GM21723 (cell line): ENCODE measurements around the gene LIF.
A peak's percentile ranks its signal among the peaks of the same experiment; 100 is the strongest.

ENCODE experiments used
- ATAC-seq: cut with Tn5 transposase; IDR thresholded peaks from one replicate; pipeline ENCODE4 v1.9.1; 2021; ENCODE audit warnings: mild to moderate bottlenecking, moderate library complexity; ENCODE audit not compliant: unreplicated experiment

The LIF gene

DNA sequence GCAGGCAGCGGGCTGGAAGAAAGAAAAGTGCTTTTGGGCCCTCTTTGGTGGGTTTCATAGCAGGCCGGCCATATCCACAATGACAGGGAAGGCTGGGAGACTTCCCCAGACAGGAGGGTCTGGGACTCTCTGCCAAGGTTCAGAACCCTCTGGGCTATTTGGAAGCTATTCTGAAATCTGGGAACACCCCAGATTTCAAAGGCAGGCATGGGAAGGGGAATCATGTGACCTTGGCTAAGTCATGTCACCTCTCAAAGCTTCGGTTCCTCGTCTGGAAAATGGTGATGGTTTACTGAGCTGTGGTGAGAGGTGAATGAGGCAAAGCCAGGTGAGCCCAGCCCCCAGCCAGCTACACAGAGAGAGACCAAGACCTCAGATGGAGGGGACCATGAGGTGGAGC lies 38.1 kb upstream of the LIF start:
- ATAC-seq: no peak

DNA sequence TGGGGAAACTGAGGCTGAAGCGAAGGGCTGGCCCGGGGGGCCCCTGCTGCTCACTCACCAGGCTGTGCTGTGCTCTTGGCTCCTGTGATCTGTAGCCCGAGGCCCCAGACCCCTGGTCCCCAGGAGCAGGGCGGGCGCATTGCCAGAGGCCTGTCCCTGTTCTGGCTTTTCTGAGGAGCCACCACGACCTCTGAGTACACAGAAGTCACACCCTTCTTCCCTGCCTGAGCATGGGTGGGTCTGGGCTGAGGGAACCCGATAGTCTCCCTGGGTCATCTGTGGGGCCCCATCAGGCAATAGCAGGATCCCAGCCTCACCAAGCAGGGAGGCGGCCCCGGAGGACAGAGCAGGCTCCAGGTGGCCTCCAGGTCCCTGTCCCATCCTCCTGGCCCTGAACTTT lies 37.6 kb upstream of the LIF start:
- no peak for ATAC-seq

GRCh38 chr22:30283342-30283741 lies 36.8 kb upstream of the LIF start:
- no peak for ATAC-seq

GRCh38 chr22:30282616-30283046 lies 36.1 kb upstream of the LIF start:
- no peak for ATAC-seq

- ATAC-seq: no peak
Measured at GRCh38 chr22:30280505-30280904, 33.9 kb upstream of the LIF start.

GRCh38 chr22:30279932-30280331 lies 33.4 kb upstream of the LIF start:
- no peak for ATAC-seq

DNA sequence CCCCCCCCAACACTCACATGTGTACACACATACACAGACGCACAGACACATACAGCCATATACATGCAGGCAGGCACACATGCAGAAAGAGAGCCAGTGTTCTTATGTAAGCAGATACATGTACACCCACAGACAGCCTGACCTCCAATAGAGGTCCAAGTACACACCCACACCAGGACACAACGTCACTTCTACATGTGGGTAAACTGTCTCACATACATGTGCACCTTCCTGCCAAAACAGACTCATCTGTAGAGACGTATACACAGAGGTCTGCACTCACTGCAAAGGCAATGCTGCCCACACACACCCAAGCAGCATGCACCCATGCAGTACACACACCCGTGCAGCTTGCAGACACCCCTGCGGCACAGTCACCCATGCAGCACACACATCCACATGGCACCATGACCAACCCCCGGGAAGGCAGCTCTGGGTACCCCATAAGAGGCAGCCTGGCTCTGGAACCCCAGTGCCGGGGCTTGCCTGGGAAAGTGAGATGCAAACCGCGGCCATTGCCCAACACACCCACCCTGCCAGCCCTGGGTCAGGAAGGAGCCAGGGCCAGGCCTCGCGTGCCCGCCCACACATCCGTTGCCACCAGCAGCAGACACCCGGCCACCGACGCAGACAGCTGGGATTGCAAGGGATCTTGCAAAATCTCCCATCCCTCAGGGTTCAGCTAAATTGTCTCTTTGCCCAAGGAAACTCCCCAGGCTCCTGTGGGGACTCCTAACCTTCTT lies 32.7 kb upstream of the LIF start:
- no peak for ATAC-seq

GRCh38 chr22:30277547-30278344 lies 31.2 kb upstream of the LIF start:
- no peak for ATAC-seq

DNA sequence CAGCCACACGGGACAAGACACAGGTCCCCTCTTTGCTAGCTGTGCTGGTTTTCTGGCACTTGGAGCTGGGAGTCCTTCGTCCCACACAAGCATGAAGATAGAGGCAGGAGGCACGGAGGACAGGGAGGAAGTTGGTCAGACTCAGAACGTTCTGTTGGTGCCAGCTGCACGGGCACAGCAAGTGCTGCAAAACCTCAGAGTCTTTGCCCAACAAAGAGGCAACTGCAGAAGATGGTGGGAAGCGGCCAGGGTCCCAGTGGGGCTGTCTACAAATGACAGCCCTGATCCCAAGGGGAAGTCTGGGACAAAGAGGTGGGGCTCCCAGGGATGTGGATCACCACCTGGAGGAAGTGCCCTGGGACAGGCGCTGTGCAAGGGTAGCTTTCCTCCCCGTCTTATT lies 29.5 kb upstream of the LIF start:
- ATAC-seq: no peak

- no peak for ATAC-seq
Measured at GRCh38 chr22:30275625-30276024, 29.1 kb upstream of the LIF start.

- ATAC-seq: no peak
Measured at GRCh38 chr22:30274437-30274812, 27.9 kb upstream of the LIF start.

GRCh38 chr22:30273711-30274436 lies 27.3 kb upstream of the LIF start:
- ATAC-seq: no peak

DNA sequence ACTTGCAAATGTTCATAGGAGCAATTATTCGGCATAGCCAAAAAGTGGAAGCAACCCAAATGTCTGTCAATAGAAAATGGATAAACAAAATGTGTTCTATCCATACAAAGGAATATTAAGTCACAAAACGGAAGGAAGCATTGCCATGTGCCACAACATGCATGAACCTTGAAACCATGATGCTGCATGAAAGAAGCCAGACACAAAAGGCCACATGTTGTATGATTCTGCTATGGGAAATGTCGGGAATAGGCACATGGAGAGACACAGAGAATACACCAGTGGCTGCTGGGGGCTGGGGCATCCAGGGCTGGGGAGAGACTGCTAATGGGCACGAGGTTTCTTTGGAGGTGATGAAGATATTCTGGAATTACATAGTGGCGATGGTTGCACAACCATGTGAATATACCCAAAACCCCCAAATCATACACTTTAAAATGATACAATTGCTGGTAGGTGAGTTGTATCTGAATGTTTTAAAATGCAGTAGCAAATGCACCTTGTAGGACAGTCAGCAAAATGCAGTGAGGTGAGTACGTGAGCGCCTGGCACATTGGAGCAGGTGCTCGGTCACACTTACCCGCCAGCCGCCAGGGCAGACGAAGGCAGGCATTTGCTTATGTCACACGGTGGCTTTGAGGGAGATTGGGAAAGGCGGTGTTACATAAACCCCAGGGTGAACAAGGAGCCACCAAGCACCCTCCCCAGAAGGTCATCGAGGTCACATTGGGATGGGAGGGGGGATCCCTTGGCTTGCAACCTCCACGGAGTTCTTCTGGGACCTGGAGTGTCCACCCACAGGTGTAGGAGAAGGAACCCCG lies 26.4 kb upstream of the LIF start:
- no peak for ATAC-seq

DNA sequence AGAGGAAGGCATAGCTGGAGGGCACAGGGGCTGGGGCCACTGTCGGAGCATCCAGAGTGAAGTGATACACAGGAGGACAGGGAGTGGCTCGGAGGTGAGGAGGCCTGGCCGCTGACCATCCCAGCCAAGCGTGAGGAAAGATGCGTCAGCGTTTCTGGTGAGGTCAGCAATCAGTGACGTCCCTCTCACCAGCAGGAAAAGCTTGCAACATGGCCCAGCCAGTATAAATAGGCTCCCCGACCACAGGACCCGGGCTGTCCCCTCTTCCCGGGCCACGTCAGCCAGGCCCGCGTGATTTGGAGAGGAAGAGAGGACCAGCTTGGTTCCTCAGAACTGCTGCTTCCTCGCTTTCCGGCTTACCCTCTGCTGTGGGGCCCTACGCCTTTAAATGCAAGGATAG lies 24.3 kb upstream of the LIF start:
- no peak for ATAC-seq

- no peak for ATAC-seq
Measured at GRCh38 chr22:30268331-30268730, 21.8 kb upstream of the LIF start.

DNA sequence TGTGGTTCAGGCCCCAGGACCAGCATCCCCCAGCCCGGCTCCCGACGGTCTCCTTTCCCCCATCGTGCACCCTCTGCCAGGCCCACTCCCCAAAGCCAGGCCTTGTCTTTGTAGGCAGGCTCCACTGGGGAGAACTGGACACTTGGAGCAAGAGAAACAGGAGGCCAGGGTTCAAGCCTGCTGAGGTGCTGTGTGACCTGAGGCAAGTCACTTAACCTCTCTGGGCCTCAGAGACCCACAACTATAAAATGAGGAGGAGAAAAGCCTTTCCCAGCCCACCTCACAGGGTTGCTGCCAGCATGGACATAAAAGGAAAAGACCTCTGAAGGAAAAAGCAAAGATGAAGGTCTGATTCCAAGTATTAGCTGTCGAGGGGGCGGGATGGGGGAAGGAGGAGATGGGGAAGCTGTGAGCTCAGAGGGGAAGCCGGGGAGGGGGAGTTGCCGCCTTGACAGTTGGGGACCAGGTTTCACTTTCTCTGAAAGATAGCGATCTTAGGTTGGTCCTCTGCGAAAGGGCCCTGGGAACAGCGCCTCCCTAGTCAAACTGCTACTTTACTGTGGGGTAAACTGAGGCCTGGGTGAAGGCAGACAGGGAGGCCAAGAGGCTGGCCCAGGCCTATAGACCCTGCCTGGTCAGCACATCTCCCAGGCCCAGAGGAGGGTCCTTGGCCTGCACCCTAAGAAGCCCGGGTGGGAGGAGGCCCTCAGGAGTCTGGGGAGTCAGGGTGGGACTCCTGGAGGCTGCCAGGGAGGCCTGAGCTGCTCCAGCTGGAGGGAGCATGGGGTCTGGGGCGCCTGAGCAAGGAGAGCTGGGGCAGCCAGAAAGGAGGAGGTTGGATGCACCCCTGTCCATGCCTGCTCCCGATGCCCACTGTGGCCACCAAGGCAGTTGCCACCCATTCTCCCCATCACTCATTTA lies 21.1 kb upstream of the LIF start:
- ATAC-seq: no peak

DNA sequence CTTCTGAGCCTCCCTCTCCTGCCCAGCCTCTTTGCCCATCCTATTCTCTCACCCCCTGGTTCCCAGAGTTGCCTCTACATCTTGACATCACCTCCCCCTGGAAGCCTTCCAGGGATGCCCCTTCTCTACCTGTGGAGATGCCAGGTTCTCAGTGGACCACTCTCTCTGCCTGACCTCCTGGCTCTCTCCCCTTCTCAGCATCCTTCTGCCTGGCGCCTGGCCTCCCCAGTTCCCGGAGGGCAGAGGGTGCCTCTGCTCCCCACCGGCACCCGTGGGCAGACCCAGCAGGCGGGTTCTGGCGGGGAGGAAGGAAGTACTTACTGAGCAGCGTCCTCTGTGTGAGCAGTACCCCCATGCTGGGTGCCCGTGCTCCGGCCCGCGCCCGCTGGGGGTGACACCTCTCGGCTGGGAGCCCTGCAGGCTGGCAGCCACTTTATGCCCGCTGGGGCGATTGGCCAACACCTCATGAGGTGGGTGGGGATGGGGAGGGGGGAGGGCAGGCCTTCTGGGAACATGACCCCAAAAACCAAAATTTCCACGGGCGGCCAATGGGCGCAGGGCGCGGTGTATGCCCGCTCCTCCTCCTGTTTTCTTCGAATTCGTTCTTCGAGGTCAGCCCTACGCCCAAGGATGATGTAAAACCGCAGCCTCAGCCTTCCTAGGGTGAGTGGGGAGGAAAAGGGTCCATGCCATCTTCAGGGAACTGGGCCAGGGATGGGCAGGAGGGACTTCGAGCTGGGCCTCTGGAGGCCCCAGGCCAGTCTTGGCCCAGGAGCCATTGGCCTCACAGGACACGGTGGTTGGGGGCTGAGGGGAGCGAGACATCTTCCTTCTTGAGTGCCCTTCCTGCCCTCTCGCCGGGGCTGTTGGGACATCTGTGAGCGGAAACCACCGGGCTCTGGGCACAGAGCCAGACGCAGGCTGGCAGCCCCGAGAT lies 20.2 kb upstream of the LIF start, which contains the start of gene OSM:
OSM (minus strand) TSS at position 407 of the 937 bp plus-strand sequence; CDS start at position 355, 52 bp downstream.
- ATAC-seq: no peak

DNA sequence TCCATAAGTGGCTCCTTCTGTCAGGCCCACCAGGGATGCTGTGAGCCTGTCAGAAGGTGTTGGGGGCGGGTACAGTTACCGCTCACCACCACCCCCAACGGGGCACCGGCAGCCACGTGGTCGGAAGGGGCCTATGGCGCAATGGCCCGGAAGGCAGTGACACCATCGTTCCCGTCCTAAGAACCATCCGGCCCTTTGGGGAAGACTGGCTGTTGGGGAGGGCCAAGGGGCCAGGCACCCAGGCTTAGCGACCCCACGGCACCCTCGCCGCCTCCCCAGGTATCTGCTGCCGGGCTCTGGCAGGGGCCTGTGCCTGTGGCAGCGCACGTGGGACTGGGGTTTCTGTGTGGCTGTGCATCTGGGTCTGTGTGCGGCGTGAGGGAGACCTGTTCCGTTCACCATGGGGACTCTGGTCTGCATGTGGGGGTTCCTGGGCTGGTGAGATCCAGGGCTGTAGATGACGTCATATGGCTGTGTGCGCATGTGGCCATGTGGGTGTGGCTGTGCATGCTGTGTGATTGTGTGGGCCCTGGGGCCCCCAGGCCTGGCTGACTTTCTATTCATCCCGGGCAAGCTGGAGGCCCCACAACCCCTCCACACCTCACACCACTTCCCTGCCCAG lies 19.4 kb upstream of the LIF start:
- ATAC-seq: peak; percentile 61
